ENCODE data around the gene RFPL4A.
"Not testable (repeated sequence)": the region's sequence is repeated elsewhere in the genome, so short reads cannot be mapped to it uniquely, and the experiment has no call there.

Gene RFPL4A

DNA sequence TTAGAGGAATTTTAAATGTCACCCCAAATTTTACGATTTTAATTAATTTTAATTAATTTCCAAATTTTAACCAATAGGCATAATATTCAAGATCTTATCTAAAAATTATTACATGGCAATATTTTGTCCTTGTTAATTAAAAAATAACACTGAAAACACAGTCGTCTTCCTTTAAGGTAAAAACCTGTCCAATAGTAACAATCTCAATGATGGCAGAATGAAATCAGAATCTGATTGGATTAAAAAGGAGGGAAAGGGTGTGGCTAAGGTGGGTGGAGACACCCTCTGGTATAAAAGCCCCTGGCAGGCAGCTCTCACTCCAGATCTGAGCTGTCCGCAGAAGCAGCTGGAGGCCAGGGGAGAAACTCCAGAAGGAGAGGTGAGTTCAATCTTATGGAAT lies at the start of gene RFPL4A:
RFPL4A (plus strand) TSS at position 301 of the 400 bp plus-strand sequence. CDS start 2,704 bp downstream, outside the sequence.
- DNase-seq, result not testable (repeated sequence)

DNA sequence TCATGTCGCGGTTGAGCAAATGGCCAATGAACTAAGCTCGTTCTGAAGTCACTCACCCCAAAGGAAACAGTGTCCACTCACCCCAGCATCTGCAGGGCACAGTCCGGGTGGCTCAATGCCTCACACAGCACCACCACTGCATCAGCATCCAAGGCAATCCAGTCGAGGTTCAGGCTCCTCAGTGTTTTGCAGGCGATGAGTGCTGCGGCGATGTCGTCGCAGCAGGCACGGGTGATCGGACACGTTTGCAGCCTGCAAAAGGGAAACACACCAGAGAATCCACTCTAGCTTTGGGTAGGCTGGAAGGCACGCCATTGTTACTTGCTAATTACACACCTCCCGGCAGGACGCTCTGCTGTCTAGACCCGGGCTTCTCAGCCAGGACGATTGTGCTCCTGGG lies 47.2 kb upstream of the RFPL4A start:
- DNase-seq, result no peak

DNA sequence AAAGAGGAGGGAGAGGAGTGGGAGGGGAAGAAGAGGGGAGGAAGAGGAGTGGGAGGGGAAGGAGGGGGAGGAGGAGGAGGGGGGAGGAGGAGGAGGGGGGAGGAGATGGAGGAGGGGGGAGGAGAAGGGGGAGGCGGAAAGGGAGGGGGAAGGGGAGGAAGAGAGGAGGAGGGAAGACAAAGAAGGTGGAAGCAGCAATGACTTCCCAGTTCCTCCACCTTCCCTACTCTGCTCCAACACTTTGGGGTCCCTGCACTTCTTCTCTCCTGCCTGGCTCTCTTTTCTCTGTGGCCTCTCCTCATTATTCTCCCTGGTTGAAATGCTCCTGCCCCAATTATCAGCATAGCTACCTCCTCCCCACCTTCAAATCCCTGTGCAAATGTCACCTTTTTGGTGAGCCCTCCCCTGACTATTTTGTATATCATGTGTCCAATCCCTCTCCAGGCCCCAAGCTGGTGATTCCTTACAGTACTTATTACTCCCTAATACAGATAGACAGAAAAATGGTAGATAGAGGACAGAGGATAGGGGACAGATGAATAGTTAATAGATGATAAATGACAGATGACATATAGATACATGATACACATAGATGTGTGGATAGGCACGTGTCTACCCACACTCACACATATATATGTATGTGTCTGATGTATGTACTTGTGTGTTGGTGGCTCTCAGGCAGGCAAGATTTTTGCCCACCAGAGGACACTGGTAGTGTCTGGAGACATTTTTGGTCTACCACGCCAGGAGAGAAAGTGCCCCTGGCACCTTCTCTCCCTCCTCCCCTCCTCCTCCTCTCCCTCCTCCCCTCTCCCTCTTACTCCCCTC lies 45.9 kb upstream of the RFPL4A start:
- DNase-seq, result no peak

DNA sequence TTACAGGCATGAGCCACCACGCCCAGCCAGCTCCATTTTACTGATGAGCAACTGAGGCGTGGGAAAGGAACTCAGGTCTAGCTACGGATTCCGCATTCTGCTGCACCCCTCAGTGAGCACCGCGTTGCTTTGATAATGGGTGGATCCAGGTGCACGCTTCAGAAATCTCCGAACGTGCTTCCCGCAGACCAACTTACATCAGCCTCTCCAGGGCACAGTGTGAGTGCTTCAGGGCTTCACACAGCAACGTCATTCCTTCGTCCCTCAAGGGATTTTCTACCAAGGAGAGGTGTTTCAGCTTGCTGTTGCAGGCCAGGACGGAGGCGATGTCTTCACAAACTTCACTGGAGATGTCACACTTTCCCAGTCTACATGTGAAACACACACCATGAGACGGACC lies 42.4 kb upstream of the RFPL4A start:
- DNase-seq, result no peak

DNA sequence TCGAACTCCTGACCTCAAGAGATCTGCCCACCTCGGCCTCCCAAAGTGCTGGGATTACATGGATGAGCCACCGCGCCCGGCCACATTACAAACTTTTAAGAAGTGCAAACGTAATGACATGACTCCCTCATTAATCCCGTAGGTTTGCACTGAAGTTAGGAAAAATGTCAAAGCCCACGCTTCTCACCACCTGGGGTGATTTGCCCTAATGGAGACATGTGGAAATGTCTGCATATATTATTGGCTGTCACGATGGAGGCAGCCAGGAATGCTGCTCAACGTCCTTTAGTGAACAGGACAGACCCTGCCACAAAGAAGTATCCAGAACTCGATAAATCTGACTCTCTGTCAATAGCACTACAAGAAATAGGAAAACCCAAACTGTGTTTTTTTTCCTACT lies 41.6 kb upstream of the RFPL4A start:
- DNase-seq, result no peak

DNA sequence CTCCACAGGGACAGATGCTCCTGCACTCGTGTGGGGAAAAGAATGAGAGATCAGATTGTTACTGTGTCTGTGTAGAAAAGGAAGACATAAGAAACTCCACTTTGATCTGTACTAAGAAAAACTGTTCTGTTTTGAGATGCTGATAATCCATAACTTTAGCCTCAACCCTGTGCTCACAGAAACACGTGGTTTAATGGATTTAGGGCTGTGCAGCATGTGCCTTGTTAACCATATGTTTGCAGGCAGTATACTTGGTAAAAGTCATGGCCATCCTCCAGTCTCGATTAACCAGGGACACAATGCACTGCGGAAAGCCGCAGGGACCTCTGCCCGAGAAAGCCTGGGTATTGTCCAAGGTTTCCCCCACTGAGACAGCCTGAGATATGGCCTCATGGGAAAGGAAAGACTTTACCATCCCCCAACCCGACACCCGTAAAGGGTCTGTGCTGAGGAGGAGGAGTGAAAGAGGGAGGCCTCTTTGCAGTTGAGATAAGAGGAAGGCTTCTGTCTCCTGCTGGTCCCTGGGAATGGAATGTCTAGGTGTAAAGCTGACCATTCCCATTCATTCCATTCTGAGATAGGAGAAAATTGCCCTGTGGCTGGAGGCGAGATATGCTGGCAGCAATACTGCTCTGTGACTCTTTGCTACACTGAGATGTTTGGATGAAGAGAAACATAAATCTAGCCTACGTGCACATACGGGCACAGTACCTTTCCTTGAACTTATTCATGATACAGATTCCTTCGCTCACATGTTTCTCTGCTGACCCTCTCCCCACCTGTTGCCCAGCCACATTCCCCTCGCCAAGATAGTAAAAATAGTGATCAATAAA lies 40.8 kb upstream of the RFPL4A start:
- DNase-seq, result not testable (repeated sequence)

DNA sequence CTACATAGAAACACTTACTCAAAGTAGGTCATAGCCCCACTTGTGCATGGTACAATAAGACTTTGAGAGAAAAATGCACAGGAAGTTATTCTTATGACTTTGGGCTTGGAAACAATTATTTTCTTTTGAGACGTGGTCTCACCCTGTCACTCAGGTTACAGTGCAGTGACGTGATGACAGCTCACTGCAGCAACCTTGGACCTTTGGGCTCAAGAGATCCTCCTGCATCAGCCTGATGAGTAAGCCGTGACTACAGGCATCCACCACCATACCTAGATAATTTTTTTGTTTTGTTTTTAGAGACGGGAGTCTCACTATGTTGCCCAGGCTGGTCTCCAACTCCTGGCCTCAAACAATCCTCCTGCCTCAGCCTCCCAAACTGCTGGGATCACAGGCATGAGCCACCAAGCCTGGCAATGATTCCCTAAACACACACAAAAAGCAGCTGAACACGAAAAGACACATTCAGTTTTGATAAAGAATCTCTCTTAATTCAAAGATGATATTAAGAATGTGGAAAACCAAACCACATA lies 38.6 kb upstream of the RFPL4A start:
- no peak for DNase-seq

DNA sequence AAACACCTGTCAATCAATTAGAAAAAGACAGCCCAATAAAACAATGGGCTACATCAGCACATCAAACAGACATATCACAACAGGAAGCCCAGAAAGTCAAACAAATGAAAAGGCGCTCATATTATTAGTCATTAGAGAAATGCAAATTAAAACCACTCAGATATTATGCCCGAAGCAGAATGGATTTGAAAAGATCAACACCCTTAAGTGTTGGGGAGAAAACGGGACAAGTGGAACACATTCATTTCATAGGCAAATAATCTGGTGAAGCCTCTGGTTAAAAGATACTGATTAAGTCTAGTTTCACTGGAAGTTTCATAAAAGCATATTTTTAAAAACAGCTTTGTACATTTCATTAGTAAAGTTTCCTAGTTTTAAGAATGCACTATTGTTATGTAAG lies 38.1 kb upstream of the RFPL4A start:
- DNase-seq, result no peak

DNA sequence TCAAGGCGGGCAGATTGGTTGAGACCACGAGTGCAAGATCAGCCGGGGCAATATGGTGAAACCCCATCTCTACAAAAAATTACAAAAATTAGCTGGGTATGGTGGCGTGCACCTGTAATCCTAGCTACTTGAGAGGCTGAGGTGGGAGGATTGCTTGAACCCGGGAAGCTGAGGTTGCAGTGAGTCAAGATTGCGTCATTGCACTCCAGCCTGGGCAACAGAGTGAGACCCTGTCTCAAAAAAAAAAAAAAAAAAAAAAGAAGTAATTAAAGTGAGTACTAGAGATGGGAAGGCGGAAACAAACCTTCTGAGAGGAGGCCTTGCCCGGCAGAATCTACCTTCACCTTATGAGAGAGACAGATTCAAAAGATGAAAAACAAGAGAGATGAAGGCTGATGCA lies 35.4 kb upstream of the RFPL4A start:
- DNase-seq, result no peak

DNA sequence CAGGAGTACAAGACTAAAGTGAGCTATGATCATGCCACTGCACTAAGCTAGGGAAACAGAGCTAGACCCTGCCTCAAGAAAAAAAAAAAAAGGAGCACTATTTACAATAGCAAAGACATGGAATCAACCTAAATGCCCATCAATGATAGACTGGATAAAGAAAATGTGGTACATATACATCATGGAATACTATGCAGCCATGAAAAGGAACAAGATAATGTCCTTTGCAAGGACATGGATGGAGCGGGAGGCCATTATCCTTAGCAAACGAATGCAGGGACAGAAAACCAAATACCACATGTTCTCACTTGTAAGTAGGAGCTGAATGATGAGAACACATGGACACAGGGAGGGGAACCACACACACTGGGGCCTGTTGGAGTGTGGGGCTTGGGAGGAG lies 28.5 kb upstream of the RFPL4A start:
- not testable (repeated sequence) for DNase-seq

DNA sequence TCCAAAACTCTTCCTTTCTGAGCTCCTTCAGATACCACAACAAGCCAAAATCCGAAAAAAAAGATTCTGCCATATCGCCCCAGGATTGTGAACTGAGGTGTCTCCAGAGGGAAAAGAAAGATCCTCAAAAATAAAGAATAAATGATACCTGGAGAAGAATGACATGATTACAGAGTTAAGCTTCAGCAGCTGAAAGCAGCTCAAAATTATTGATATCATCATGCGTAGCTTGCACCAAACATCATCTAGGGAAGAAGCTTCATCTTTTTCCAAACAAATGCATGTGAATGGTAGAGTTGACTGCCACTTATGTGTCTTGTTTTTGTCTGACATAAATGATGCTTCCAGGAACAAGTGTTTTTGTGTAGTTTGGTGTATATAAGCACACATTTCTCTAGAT lies 20.6 kb upstream of the RFPL4A start, which contains the start of gene NLRP9:
NLRP9 (minus strand) TSS at position 101 of the 400 bp plus-strand sequence; CDS start at position 73, 28 bp downstream.
- no peak for DNase-seq

DNA sequence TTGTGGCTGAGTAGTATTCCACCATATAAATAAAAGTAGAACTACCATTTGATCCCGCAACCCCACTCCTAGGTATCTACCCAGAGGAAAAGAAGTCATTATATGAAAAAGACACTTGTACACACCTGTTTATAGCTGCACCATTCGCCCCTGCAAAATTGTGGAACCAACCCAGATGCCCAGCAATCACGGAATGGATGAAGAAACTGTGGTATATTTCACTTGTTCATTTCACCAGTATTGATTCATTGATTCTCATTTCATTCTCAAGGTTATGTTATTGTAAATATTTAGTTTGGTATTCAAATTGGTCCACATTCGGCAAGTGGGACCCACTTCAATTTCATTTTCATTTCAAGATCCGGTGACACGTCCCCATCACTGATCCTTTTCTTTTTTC lies 8.2 kb upstream of the RFPL4A start:
- DNase-seq, result no peak

DNA sequence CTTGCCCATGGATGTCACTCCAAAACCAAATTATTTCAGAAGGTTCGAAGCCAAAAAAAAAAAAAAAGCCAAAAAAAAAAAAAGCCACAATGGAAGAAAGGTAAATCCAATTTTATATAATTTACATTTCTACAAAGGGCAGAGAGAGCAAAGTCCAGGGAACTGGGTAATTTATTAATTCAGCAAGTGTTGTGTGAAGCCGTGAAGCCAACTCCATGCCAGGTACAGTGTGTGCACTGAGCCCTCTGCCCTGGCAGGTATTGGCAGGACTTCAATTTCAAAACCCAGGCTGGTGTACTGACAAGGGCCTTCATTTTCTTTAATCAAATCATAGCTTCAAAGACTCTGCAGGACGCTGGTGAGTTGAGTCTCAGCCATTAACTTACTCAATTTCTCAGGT lies 5.5 kb upstream of the RFPL4A start:
- DNase-seq, result no peak

DNA sequence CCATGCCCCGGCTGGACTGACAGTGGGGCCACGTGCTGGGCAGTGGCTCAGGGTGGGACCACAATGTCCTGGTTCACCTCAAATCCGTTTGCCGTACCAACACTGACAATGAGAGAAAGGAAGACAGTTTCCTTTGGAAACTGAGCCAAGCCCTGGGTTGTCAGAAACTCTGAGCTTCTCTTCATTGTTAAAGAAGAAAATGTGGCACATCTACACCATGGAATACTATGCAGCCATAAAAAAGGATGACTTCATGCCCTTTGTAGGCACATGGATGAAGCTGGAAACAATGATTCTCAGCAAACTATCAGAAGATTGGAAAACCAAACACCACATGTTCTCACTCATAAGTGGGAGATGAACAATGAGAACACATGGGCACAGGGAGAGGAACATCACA lies 2.1 kb upstream of the RFPL4A start:
- DNase-seq, result not testable (repeated sequence)

DNA sequence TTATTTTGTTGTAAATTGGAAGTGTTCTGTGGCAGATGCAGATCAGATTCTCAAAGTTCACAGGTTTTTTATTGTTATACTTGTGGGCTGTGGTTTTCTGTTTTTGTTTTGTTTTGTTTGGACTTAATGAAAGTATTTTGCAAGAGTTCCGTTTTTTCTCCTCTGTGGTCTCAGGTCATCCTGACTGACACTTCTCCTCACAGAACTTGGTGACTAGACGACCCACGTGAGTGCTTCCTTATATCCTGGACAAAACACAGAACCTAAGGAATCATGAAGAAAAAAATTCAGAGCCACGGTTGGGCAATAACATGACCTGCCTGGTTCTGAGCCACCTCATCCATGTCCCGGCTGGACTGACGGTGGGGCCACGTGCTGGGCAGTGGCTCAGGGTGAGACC lies 7.6 kb downstream of the RFPL4A start:
- no peak for DNase-seq

DNA sequence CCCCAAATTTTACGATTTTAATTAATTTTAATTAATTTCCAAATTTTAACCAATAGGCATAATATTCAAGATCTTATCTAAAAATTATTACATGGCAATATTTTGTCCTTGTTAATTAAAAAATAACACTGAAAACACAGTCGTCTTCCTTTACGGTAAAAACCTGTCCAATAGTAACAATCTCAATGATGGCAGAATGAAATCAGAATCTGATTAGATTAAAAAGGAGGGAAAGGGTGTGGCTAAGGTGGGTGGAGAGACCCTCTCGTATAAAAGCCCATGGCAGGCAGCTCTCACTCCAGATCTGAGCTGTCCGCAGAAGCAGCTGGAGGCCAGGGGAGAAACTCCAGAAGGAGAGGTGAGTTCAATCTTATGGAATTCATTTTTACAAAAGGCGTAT lies 9.9 kb downstream of the RFPL4A start, which contains the start of gene RFPL4AL1:
RFPL4AL1 (plus strand) TSS at position 301 of the 400 bp plus-strand sequence. CDS start 2,687 bp downstream, outside the sequence.
- not testable (repeated sequence) for DNase-seq

DNA sequence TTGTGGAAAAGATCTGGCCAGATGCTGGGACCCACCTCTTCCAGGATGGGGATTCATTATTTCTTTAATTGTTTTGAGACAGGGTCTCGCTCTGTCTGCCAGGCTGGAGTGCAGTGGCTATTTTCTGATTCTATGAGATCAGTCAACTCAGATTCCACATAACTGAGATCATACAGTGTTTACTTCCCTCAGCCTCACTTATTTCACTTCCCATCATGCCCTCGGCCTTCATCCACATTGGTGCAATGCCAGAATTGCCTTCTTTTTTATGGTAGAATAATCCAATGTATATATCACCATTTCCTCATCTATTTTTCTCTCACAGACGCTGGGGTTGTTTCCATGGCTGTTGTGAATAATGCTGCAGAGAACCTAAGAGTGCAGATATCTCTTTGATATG lies 10.7 kb downstream of the RFPL4A start:
- DNase-seq, result not testable (repeated sequence)

DNA sequence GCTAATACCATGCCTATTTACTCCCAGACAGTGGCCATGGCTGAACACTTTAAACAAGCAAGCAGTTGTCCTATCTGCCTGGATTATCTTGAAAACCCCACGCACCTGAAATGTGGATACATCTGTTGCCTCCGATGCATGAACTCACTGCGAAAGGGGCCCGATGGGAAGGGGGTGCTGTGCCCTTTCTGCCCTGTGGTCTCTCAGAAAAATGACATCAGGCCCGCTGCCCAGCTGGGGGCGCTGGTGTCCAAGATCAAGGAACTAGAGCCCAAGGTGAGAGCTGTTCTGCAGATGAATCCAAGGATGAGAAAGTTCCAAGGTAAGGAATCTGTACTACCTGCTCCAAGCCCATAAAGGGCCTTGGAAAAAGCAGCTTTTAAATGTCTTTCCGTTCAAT lies 18.6 kb downstream of the RFPL4A start:
- DNase-seq, result peak; percentile 14 to 63

DNA sequence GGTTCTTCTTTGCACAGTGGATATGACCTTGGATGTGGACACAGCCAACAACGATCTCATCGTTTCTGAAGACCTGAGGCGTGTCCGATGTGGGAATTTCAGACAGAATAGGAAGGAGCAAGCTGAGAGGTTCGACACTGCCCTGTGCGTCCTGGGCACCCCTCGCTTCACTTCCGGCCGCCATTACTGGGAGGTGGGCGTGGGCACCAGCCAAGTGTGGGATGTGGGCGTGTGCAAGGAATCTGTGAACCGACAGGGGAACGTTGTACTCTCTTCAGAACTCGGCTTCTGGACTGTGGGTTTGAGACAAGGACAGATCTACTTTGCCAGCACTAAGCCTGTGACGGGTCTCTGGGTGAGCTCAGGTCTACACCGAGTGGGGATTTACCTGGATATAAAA lies 19.4 kb downstream of the RFPL4A start:
- no peak for DNase-seq

DNA sequence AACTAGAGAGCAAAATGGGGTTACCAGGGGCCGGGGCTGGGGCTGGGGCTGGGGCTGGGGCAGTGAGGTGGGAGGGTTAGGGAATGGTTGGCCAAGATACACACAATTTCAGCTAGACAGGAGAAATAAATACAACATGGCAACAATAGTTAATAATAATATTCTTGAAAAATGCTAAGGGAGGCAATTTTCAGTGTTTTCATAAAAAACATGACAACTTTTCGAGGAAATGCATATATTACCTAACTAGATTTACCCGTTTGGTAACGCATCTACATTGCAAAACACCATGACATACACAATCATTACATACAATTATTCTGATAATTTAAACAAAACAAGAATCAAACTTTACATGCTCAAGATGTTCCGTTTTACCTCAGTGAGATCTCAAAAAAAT lies 22.2 kb downstream of the RFPL4A start:
- no peak for DNase-seq

DNA sequence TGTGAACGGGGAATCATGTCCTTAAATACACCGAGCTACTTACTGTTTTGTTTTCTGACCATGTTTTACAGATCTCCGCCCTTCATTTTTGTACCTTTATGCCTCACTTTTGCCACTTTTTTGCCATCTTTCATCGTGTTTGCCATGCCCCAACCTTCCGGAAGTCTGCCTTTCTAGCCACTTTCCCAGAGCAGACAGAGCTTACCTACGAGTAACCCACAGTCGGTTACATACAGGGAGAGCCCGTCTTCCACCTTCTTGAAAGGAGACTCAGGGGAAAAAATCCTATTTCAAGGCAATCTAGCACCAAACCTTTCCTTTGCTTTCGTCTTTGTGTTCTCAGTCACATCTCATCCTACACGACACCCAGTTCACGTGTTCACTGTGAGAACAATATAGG lies 36.1 kb downstream of the RFPL4A start:
- DNase-seq, result no peak

DNA sequence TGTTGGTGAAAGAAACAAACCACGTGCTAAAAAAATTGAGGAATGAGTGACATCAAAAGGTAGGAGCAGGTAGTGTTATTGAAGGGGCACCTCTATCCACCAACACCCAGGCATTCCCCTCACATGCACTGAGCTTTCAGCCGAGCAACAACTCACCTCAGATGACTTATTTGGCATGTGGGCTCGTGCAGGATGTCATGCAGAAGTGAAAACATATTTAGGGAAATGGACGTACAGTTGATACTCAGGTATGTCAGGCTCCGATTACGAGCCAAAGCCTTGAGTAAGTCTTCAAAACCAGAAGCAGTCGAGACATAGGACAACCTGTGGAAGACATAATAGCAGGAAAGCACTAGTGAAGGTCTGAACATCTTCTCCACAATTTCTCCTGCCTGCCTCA lies 42.5 kb downstream of the RFPL4A start:
- no peak for DNase-seq

DNA sequence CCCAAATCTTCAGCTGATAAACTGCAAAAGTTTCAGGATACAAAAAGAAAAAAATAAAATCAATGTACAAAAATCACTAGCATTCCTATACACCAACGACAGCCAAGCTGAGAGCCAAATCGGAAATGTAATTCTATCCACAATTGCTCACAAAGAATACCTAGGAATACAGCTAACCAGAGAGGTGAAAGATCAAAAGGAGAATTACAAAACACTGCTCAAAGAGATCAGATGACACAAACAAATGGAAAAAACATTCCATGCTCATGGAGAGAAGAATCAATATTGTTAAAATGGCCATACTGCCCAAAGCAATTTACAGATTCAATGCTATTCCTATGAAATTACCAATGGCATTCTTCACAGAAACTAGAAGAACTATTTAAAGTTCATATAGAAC lies 43.4 kb downstream of the RFPL4A start:
- DNase-seq, result no peak
